DMS 273 treated with DMSO at 0.1 percent for 48 hours (cell line): ENCODE data around the gene CHST15.

Experiments
- DNase-seq: peaks from one replicate; lab custom pipeline; 2025; lab: John Stamatoyannopoulos, UW

The CHST15 gene

GRCh38 chr10:123965973-123966895, 127.2 kb downstream of the CHST15 start:
- no peak for DNase-seq

- DNase-seq, result no peak
These were observed 128.4 kb downstream of the CHST15 start for GRCh38 chr10:123964953-123965352.

DNA sequence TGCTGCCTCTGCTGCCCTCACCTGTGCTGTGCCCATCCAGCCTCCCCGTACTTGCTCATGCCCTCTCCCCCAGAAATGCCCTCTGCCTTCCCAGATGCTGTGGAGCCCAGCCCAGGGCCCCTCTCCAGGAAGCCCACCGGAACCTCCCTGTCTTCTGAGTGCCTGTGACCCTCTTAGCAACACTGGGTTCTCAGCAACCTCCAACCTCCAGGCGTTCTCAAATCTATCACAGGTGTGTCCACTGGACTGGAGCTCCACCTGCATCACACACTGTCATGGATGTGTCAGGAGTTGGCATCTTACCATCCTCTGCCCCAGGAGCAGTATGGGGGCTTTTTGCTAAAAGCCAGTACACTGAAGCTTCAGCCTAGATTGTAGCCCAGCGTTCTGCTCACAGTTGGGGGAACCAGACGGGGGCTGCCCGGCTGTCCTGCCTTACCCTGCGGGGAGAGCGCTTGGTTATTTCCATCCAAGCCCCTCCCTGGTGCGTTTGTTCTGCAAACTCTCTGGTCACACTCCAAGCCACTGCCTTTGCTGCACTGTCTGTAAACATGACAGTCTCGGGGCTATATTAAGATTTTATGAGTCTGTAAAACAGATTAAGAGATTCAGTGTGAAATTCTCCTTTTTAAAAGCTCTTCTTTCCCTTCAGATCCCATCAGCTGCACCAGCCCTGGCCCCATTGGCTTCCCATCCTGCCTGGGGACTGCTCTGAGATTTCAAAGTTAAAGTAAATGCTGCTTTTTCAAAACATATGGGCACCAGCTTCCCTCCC, 130.5 kb downstream of the CHST15 start:
- DNase-seq, result no peak

- no peak for DNase-seq
These were observed 135.2 kb downstream of the CHST15 start for GRCh38 chr10:123958241-123958640.
